ENCODE data around the gene TMPRSS5.

TMPRSS5 gene

DNA sequence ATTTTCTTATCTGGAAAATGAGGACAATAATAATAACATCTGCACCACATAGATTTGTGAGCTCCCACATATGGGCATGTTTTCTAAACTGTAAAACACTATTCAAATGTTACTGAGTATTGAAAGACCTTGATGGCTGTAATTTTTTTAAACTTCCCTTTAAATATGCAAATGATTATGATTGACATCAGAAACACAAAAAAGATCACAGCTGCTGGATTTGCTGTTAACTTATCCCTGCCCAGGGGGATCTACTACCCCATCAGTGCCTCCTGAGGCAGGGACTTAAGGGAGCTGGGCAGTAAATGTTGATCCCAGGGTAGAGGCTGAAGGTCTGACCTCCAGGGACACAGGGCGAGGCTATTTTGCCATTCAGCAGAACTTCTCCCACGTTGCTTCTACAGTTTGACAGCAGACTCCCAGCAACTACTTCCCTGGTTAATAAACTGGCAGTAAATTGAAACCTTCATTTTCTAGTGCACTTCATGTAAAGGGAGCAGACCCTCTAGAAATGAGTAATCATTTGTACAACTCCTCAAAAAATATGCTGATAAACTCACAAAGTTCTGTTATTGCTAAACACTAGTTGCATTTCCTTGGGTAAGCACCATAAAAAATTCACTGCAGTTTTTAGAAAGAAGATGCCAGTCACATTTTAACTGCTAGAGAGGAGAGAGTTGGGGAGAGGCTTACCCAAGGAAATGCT lies 20.3 kb downstream of the TMPRSS5 start:
- Histone ChIP-seq H3K27ac (no peak overlapping the region), H3K36me3 (no peaks in the 10 kb centered on the region)
- TF ChIP-seq, protein P1, sequence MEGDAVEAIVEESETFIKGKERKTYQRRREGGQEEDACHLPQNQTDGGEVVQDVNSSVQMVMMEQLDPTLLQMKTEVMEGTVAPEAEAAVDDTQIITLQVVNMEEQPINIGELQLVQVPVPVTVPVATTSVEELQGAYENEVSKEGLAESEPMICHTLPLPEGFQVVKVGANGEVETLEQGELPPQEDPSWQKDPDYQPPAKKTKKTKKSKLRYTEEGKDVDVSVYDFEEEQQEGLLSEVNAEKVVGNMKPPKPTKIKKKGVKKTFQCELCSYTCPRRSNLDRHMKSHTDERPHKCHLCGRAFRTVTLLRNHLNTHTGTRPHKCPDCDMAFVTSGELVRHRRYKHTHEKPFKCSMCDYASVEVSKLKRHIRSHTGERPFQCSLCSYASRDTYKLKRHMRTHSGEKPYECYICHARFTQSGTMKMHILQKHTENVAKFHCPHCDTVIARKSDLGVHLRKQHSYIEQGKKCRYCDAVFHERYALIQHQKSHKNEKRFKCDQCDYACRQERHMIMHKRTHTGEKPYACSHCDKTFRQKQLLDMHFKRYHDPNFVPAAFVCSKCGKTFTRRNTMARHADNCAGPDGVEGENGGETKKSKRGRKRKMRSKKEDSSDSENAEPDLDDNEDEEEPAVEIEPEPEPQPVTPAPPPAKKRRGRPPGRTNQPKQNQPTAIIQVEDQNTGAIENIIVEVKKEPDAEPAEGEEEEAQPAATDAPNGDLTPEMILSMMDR (IDR thresholded peaks at IDR 0.05), result no peak

DNA sequence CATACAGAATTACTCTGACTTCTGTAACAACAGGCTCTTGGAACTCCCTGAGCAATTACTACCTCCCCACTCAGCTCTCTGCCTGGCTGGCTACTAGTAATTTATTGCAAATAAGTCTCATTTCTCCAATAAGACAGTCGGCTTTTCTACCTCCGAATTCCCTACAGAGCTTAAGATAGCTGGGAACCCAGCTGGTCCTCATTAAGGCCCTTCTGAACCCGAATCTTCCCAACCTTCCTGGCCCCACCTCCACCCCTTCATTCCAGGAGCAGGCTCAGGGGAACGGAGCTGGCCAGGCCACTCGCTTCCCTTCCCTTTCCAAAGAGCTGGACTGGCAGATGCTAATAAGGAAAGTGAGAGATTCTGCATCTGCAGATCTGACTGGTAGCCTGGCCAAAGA lies 21.6 kb downstream of the TMPRSS5 start:
- no peak overlapping the region for H3K4me3 ChIP-seq (ENCODE audit: low read depth in 1 of 2, low read length in 1 of 2)
- H3K27me3 ChIP-seq, result no peaks in the 10 kb centered on the region
- H3K4me1 ChIP-seq (ENCODE audit: control insufficient read depth in 1 of 2, insufficient read depth in 1 of 2, low read depth in 1 of 2, low read length in 1 of 2), result no peaks in the 10 kb centered on the region
- H3K9me3 ChIP-seq, result no peaks in the 10 kb centered on the region
- TF ChIP-seq, protein P1 (IDR thresholded peaks at IDR 0.05), result no peak
- H3K36me3 ChIP-seq, result no peaks in the 10 kb centered on the region
- H3K27ac ChIP-seq, result no peak overlapping the region

More for the DNA sequence above, 20.3 kb downstream of the TMPRSS5 start:
- no peaks in the 10 kb centered on the region for H3K4me1 ChIP-seq (ENCODE audit: control insufficient read depth in 1 of 2, insufficient read depth in 1 of 2, low read depth in 1 of 2, low read length in 1 of 2)
- no peaks in the 10 kb centered on the region for H3K27me3 ChIP-seq
- no peaks in the 10 kb centered on the region for H3K9me3 ChIP-seq
- H3K4me3 ChIP-seq (ENCODE audit: low read depth in 1 of 2, low read length in 1 of 2), result no peak overlapping the region

DNA sequence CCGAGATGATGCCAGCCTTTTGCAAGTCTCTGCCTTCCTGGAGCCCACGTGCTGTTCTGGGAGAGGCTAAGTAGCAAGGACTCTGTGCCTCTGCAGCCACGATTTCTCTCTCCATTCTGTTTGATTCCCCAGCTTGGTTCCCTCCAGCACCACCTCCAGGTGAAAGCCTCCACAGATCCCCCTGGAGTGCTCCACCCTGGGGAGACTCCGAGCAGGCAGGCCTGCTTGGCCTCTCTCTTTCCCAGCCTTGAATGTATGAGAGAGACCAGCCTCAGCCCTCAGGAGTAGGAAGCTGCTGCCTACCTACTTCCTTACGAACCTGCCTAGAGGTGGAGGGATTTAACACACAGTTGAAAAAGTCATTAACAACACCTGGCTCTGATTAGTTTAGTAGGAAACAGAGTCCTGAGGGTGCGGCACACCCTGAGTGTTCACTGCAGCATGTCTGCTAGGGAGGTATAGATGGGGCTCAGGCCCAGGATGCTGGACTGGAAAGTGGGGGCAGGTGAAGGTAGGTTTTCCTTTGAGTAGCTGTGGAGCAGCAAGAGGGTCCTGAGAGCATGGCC lies 22.5 kb downstream of the TMPRSS5 start:
- Histone ChIP-seq H3K4me1 (ENCODE audit: control insufficient read depth in 1 of 2, insufficient read depth in 1 of 2, low read depth in 1 of 2, low read length in 1 of 2) (no peaks in the 10 kb centered on the region), H3K4me3 (ENCODE audit: low read depth in 1 of 2, low read length in 1 of 2) (no peak overlapping the region), H3K36me3 (no peaks in the 10 kb centered on the region), H3K9me3 (no peaks in the 10 kb centered on the region), H3K27me3 (no peaks in the 10 kb centered on the region), H3K27ac (no peak overlapping the region)
- TF ChIP-seq, protein P1 (IDR thresholded peaks at IDR 0.05), result no peak

DNA sequence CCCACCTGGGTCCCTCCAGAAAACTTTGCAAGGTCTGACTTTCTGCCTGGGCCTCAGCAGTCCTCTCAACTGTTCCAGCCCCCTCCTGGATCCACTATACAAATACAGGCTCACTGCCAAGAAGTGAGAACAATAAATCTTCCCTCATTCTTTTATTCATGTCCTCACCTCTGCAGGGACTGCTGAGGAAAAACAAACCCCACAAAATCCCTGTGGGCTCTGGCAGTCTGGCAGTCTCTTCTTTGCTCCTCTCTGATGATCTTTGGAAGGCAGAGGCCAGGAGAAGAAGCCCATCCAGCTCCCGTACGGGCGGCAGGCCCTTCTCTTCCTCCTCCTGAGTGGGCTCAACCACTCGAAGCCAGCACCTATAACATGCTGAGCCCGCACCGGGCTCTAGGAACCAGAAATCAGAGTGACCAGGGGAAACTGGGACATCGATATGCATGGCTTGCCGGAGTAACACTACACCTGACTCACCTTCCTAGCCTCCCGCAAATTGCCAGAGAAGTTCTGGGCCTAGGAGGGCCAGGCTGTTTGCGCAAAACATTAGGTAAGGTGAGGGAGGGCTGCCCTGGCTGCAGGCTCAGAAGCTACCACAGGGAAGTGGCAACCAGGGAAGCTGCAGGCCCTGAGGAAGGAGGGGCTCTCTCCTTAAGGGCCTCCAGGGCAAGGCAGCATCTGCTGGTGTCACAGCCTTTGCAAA lies 24.2 kb downstream of the TMPRSS5 start:
- TF ChIP-seq, protein P1 (IDR thresholded peaks at IDR 0.05), result no peak
- no peaks in the 10 kb centered on the region for H3K36me3 ChIP-seq
- no peaks in the 10 kb centered on the region for H3K4me1 ChIP-seq (ENCODE audit: control insufficient read depth in 1 of 2, insufficient read depth in 1 of 2, low read depth in 1 of 2, low read length in 1 of 2)
- no peak overlapping the region for H3K27ac ChIP-seq
- no peaks in the 10 kb centered on the region for H3K9me3 ChIP-seq
- H3K4me3 ChIP-seq (ENCODE audit: low read depth in 1 of 2, low read length in 1 of 2), result no peak overlapping the region
- H3K27me3 ChIP-seq, result no peaks in the 10 kb centered on the region

DNA sequence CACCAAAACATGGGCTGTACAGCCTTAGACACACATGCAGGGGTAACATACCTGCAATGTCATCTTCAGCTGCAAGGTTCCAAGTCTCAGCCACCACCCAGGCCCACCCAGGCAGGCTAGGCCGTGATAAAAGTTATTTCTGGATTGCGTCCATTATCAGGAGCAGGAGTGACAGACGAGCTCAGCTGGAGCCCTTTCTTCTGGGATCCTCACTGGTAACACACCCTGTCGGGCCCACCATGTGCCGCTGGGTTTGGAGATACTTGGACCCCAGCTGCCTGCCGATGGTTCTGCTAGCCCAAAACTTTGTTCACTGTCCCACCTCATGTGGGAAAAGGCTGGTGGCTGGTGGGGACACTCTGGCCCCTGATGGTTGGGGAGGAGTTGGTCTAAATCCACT lies 24.8 kb downstream of the TMPRSS5 start:
- Histone ChIP-seq H3K4me1 (ENCODE audit: control insufficient read depth in 1 of 2, insufficient read depth in 1 of 2, low read depth in 1 of 2, low read length in 1 of 2) (no peaks in the 10 kb centered on the region), H3K27ac (no peak overlapping the region), H3K27me3 (peaks cover 3% of the 10 kb centered on the region), H3K9me3 (no peaks in the 10 kb centered on the region), H3K36me3 (no peaks in the 10 kb centered on the region), H3K4me3 (ENCODE audit: low read depth in 1 of 2, low read length in 1 of 2) (no peak overlapping the region)
- TF ChIP-seq, protein P1 (IDR thresholded peaks at IDR 0.05), result no peak
